H9 (cell line): ENCODE measurements around the gene FAM13A. TPM values are rescaled to one million over a fixed set of nuclear protein-coding genes. Genes with fewer than 3 reads are reported as not detected.

Experiments
- DNase-seq: peaks from one replicate; pipeline ENCODE4 v3.0.0-alpha.2; 2017
- H2AFZ ChIP-seq: one replicate; pipeline ENCODE4 v1.6.1; 2013; ENCODE audit warnings: mild to moderate bottlenecking, low read length, control low read depth, moderate library complexity
- H2AK5ac ChIP-seq: 2 replicates; pipeline ENCODE4 v1.6.1; 2013; ENCODE audit warnings: low read length, control low read depth, mixed read lengths; ENCODE audit not compliant: insufficient read length
- H2BK120ac ChIP-seq: one replicate; pipeline ENCODE4 v1.6.1; 2013; ENCODE audit warnings: low read depth, mild to moderate bottlenecking, low read length, control low read depth, inconsistent platforms; ENCODE audit not compliant: poor library complexity, severe bottlenecking
- H2BK12ac ChIP-seq: 2 replicates; pipeline ENCODE4 v1.6.1; 2013; ENCODE audit warnings: low read length, control low read depth, mixed read lengths, low read depth; ENCODE audit not compliant: insufficient read length
- H2BK15ac ChIP-seq: 2 replicates; pipeline ENCODE4 v1.6.1; 2013; ENCODE audit warnings: low read depth, low read length, control low read depth
- H2BK20ac ChIP-seq: one replicate; pipeline ENCODE4 v1.6.1; 2013; ENCODE audit warnings: low read depth, mild to moderate bottlenecking, low read length, control low read depth, inconsistent platforms; ENCODE audit not compliant: poor library complexity, severe bottlenecking
- H2BK5ac ChIP-seq: 2 replicates; pipeline ENCODE4 v1.6.1; 2013; ENCODE audit warnings: low read length, control low read depth, mixed read lengths; ENCODE audit not compliant: insufficient read length
- H3K14ac ChIP-seq: 2 replicates; pipeline ENCODE4 v1.6.1; 2013; ENCODE audit warnings: low read length, control low read depth; ENCODE audit not compliant: insufficient read depth
- H3K18ac ChIP-seq: 2 replicates; pipeline ENCODE4 v1.6.1; 2013; ENCODE audit warnings: low read depth, mild to moderate bottlenecking, mixed read lengths, low read length, control low read depth; ENCODE audit not compliant: insufficient read length
- H3K23ac ChIP-seq: 2 replicates; pipeline ENCODE4 v1.6.1; 2013; ENCODE audit warnings: low read length, control low read depth, mixed read lengths, low read depth; ENCODE audit not compliant: insufficient read length
- H3K23me2 ChIP-seq: 2 replicates; pipeline ENCODE4 v1.6.1; 2013; ENCODE audit warnings: low read depth, mild to moderate bottlenecking, mixed read lengths, low read length, control low read depth; ENCODE audit not compliant: insufficient read length, poor library complexity, severe bottlenecking
- H3K27ac ChIP-seq: 2 replicates; pipeline ENCODE4 v1.5.1; 2013; ENCODE audit warnings: low read length, control low read depth, mixed read lengths, low read depth; ENCODE audit not compliant: insufficient read length
- H3K27me3 ChIP-seq: 2 replicates; pipeline ENCODE4 v1.6.1; 2013; ENCODE audit warnings: low read length, control low read depth, inconsistent platforms; ENCODE audit not compliant: insufficient read depth
- H3K4ac ChIP-seq: 2 replicates; pipeline ENCODE4 v1.6.1; 2013; ENCODE audit warnings: low read depth, mild to moderate bottlenecking, control low read depth, inconsistent platforms, low read length, moderate library complexity
- H3K4me1 ChIP-seq: 2 replicates; pipeline ENCODE4 v1.6.1; 2013; ENCODE audit warnings: low read length, control low read depth, inconsistent platforms; ENCODE audit not compliant: insufficient read depth
- H3K4me2 ChIP-seq: 2 replicates; pipeline ENCODE4 v1.6.1; 2013; ENCODE audit warnings: low read length, control low read depth, mixed read lengths; ENCODE audit not compliant: insufficient read length, insufficient read depth
- H3K56ac ChIP-seq: 2 replicates; pipeline ENCODE4 v1.6.1; 2013; ENCODE audit warnings: low read depth, mild to moderate bottlenecking, mixed read lengths, low read length, control low read depth; ENCODE audit not compliant: insufficient read length
- H3K79me1 ChIP-seq: 2 replicates; pipeline ENCODE4 v1.6.1; 2013; ENCODE audit warnings: low read depth, mild to moderate bottlenecking, moderate library complexity, low read length, control low read depth, inconsistent platforms; ENCODE audit not compliant: insufficient read depth, poor library complexity, severe bottlenecking
- H3K79me2 ChIP-seq: 2 replicates; pipeline ENCODE4 v1.6.1; 2013; ENCODE audit warnings: low read length, control low read depth, inconsistent platforms; ENCODE audit not compliant: insufficient read depth
- H3K9ac ChIP-seq: 2 replicates; pipeline ENCODE4 v1.6.1; 2013; ENCODE audit warnings: low read length, control low read depth, mixed read lengths; ENCODE audit not compliant: insufficient read length; ENCODE audit errors: extremely low read depth
- H3K9me3 ChIP-seq: one replicate; pipeline ENCODE4 v1.6.1; 2013; ENCODE audit warnings: low read depth, low read length, inconsistent platforms; ENCODE audit not compliant: control insufficient read depth
- H3T11ph ChIP-seq: one replicate; pipeline ENCODE4 v1.6.1; 2013; ENCODE audit warnings: mild to moderate bottlenecking, low read length, control low read depth, inconsistent platforms
- H4K20me1 ChIP-seq: one replicate; pipeline ENCODE4 v1.6.1; 2013; ENCODE audit not compliant: control insufficient read depth, insufficient read length, insufficient read depth
- H4K5ac ChIP-seq: 2 replicates; pipeline ENCODE4 v1.6.1; 2013; ENCODE audit warnings: low read depth, mild to moderate bottlenecking, mixed read lengths, low read length, control low read depth; ENCODE audit not compliant: insufficient read length
- H4K8ac ChIP-seq: replicated peaks from 2 replicates; pipeline ENCODE4 v1.6.1; 2013; ENCODE audit warnings: low read length, control low read depth, mixed read lengths, low read depth; ENCODE audit not compliant: insufficient read length
- H4K91ac ChIP-seq: 2 replicates; pipeline ENCODE4 v1.6.1; 2013; ENCODE audit warnings: low read depth, mild to moderate bottlenecking, moderate library complexity, mixed read lengths, low read length, control low read depth; ENCODE audit not compliant: insufficient read length
- H3K27ac Mint-ChIP-seq, 3 experiments: 2 replicates in 2 of 3; 3 replicates in 1 of 3; pipeline ENCODE4 v1.8.0; 2020 to 2021; ENCODE audit warnings: mixed read lengths in 3 of 3, mild to moderate bottlenecking in 1 of 3, moderate library complexity in 1 of 3
- H3K27me3 Mint-ChIP-seq: 2 replicates; pipeline ENCODE4 v1.8.0; 2021; ENCODE audit warnings: low read depth, mild to moderate bottlenecking, moderate library complexity, mixed read lengths
- H3K36me3 Mint-ChIP-seq, 3 experiments: 2 replicates in 2 of 3; 3 replicates in 1 of 3; pipeline ENCODE4 v1.8.0; 2020 to 2021; ENCODE audit warnings: low read depth in 3 of 3, mixed read lengths in 3 of 3; ENCODE audit not compliant: insufficient read depth in 1 of 3
- H3K4me1 Mint-ChIP-seq, 2 experiments: 2 replicates each; pipeline ENCODE4 v1.8.0; 2020; ENCODE audit warnings: mixed read lengths in 2 of 2
- H3K4me3 Mint-ChIP-seq, 2 experiments: 2 replicates in 1 of 2; 3 replicates in 1 of 2; pipeline ENCODE4 v1.8.0; 2020 to 2021; ENCODE audit warnings: mild to moderate bottlenecking in 2 of 2, mixed read lengths in 2 of 2, moderate library complexity in 1 of 2
- H3K9me3 Mint-ChIP-seq, 2 experiments: 2 replicates in 1 of 2; 3 replicates in 1 of 2; pipeline ENCODE4 v1.8.0; 2020; ENCODE audit warnings: mild to moderate bottlenecking in 2 of 2, mixed read lengths in 2 of 2, moderate library complexity in 1 of 2
- total RNA-seq: library from RNA; stranded (reverse); gene quantifications from 2 replicates; pipeline ENCODE4 v1.2.1, GENCODE V29; 2021
- TF ChIP-seq, protein P1 (sequence below): fragments of 200-600 bp; sonication (generic); conservative IDR thresholded peaks from 3 replicates; pipeline ENCODE4 v1.8.0; 2021; ENCODE audit warnings: antibody characterized with exemption, mild to moderate bottlenecking

FAM13A gene
- total RNA-seq, 1 experiment from 2014 or later = 12.7 TPM

DNA sequence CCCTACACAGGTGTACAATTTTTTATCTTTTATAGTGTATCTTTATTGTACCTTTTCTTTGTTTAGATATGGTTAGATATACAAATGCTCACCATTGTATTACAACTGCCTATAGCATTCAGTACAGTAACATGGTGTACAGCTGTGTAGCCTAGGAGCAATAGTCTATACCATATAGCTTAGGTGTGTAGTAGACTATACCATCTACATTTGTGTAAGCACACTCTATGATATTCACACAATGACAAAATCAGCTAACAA is 80.3 kb downstream of the FAM13A start:
- H2BK15ac ChIP-seq = no peak overlapping the region
- no peaks in the 10 kb centered on the region for H3K79me2 ChIP-seq
- H3K4me1 Mint-ChIP-seq = no peaks in the 10 kb centered on the region
- H3K27ac ChIP-seq = no peak overlapping the region
- H3K9me3 ChIP-seq = no peaks in the 10 kb centered on the region
- no peaks in the 10 kb centered on the region for H3K23me2 ChIP-seq
- no peak overlapping the region for H3K18ac ChIP-seq
- H4K20me1 ChIP-seq = no peaks in the 10 kb centered on the region
- H3K4me3 Mint-ChIP-seq = no peak overlapping the region
- H3K9me3 Mint-ChIP-seq = no peaks in the 10 kb centered on the region
- no peak overlapping the region for H2BK20ac ChIP-seq
- H3K56ac ChIP-seq = no peak overlapping the region
- no peaks in the 10 kb centered on the region; a peak in 1 of 7 replicates for H3K36me3 Mint-ChIP-seq
- H3K27ac Mint-ChIP-seq = no peak overlapping the region
- no peak for DNase-seq
- TF ChIP-seq, protein P1, sequence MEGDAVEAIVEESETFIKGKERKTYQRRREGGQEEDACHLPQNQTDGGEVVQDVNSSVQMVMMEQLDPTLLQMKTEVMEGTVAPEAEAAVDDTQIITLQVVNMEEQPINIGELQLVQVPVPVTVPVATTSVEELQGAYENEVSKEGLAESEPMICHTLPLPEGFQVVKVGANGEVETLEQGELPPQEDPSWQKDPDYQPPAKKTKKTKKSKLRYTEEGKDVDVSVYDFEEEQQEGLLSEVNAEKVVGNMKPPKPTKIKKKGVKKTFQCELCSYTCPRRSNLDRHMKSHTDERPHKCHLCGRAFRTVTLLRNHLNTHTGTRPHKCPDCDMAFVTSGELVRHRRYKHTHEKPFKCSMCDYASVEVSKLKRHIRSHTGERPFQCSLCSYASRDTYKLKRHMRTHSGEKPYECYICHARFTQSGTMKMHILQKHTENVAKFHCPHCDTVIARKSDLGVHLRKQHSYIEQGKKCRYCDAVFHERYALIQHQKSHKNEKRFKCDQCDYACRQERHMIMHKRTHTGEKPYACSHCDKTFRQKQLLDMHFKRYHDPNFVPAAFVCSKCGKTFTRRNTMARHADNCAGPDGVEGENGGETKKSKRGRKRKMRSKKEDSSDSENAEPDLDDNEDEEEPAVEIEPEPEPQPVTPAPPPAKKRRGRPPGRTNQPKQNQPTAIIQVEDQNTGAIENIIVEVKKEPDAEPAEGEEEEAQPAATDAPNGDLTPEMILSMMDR = no peak
- no peak overlapping the region for H2AK5ac ChIP-seq
- no peak overlapping the region for H2AFZ ChIP-seq
- no peak overlapping the region for H3K9ac ChIP-seq
- no peaks in the 10 kb centered on the region for H3K4me1 ChIP-seq
- no peaks in the 10 kb centered on the region for H3K27me3 ChIP-seq
- H4K5ac ChIP-seq = no peak overlapping the region
- no peak overlapping the region for H2BK120ac ChIP-seq
- no peak overlapping the region for H4K91ac ChIP-seq
- no peaks in the 10 kb centered on the region for H3K27me3 Mint-ChIP-seq
- no peak overlapping the region for H4K8ac ChIP-seq
- H2BK5ac ChIP-seq = no peak overlapping the region
- no peak overlapping the region for H2BK12ac ChIP-seq
- no peak overlapping the region for H3K4me2 ChIP-seq
- no peak overlapping the region for H3K14ac ChIP-seq
- no peak overlapping the region for H3T11ph ChIP-seq
- no peak overlapping the region for H3K4ac ChIP-seq
- no peaks in the 10 kb centered on the region for H3K79me1 ChIP-seq
- no peak overlapping the region for H3K23ac ChIP-seq
